HEK293 (cell line): ENCODE results near the gene CLCN7.
A peak's percentile ranks its signal among the peaks of the same experiment; 100 is the strongest.

ENCODE experiments used
- CTCF ChIA-PET: fragments of 350-600 bp; formaldehyde crosslinking; extraction: SDS; loops from one replicate; lab custom pipeline; 2021; ENCODE audit warnings: antibody characterized with exemption; lab: Yijun Ruan, JAX
- POLR2A ChIA-PET: fragments of 300-600 bp; formaldehyde crosslinking; extraction: SDS; loops from one replicate; lab custom pipeline; 2020; ENCODE audit warnings: antibody characterized with exemption, inconsistent platforms; lab: Yijun Ruan, JAX
- H3K27ac ChIP-seq: fragments of 200-500 bp; sonication (Bioruptor generic); 2 replicates; pipeline ENCODE4 v1.5.1; 2014; ENCODE audit warnings: low read depth, low read length, control low read depth, inconsistent platforms; ENCODE audit errors: extremely low read depth
- H3K36me3 ChIP-seq, 2 experiments: fragments of 200-500 bp in 1 of 2; sonication (Bioruptor generic) in 1 of 2; 1 replicate in 1 of 2; 2 replicates in 1 of 2; pipeline ENCODE4 v1.5.1; 2014 to 2017; ENCODE audit warnings: inconsistent platforms in 2 of 2, low read length in 2 of 2; ENCODE audit not compliant: control insufficient read depth in 2 of 2, insufficient read depth in 1 of 2
- H3K4me1 ChIP-seq: fragments of 200-500 bp; sonication (Bioruptor generic); 2 replicates; pipeline ENCODE4 v1.5.1; 2014; ENCODE audit warnings: mild to moderate bottlenecking, low read length, inconsistent platforms; ENCODE audit not compliant: control insufficient read depth, insufficient read depth
- H3K4me3 ChIP-seq: 2 replicates; pipeline ENCODE4 v1.5.1; 2011; ENCODE audit warnings: low read depth, mild to moderate bottlenecking, control low read depth, low read length, moderate library complexity
- H3K9me3 ChIP-seq: fragments of 200-500 bp; sonication (Bioruptor generic); 2 replicates; pipeline ENCODE4 v1.5.1; 2014; ENCODE audit warnings: low read depth, low read length, inconsistent platforms; ENCODE audit not compliant: control insufficient read depth, insufficient read depth
- BCL11A ChIP-seq: fragments of 450-650 bp; formaldehyde crosslinking; IDR thresholded peaks from 2 replicates; pipeline ENCODE4 v1.5.1; 2016; ENCODE audit warnings: low read depth, missing biosample characterization, missing genetic modification characterization
- GLIS2 ChIP-seq: fragments of 450-650 bp; formaldehyde crosslinking; IDR thresholded peaks from 2 replicates; pipeline ENCODE4 v1.5.1; 2016; ENCODE audit warnings: missing biosample characterization, missing genetic modification characterization
- SALL2 ChIP-seq: fragments of 450-650 bp; formaldehyde crosslinking; IDR thresholded peaks from 2 replicates; pipeline ENCODE4 v1.5.0; 2017; ENCODE audit warnings: missing biosample characterization, mild to moderate bottlenecking, missing genetic modification characterization, borderline replicate concordance
- SP3 ChIP-seq: fragments of 450-650 bp; formaldehyde crosslinking; IDR thresholded peaks from 2 replicates; pipeline ENCODE4 v1.5.1; 2016; ENCODE audit warnings: missing biosample characterization, missing genetic modification characterization
- ZBTB6 ChIP-seq: fragments of 450-650 bp; formaldehyde crosslinking; IDR thresholded peaks from 2 replicates; pipeline ENCODE4 v1.5.1; 2017; ENCODE audit warnings: missing biosample characterization, missing genetic modification characterization
- ZBTB8A ChIP-seq: fragments of 450-650 bp; formaldehyde crosslinking; IDR thresholded peaks from 2 replicates; pipeline ENCODE4 v1.5.1; 2016; ENCODE audit warnings: missing biosample characterization, missing genetic modification characterization
- ZFP41 ChIP-seq: fragments of 450-650 bp; formaldehyde crosslinking; IDR thresholded peaks from 2 replicates; pipeline ENCODE4 v1.5.1; 2016; ENCODE audit warnings: missing biosample characterization, missing genetic modification characterization, borderline replicate concordance
- ZIC2 ChIP-seq: fragments of 450-650 bp; formaldehyde crosslinking; IDR thresholded peaks from 2 replicates; pipeline ENCODE4 v1.5.1; 2016; ENCODE audit warnings: missing biosample characterization, missing genetic modification characterization
- ZNF133 ChIP-seq: fragments of 450-650 bp; formaldehyde crosslinking; IDR thresholded peaks from 2 replicates; pipeline ENCODE4 v1.5.1; 2016; ENCODE audit warnings: missing biosample characterization, missing genetic modification characterization
- ZNF23 ChIP-seq: fragments of 450-650 bp; formaldehyde crosslinking; IDR thresholded peaks from 2 replicates; pipeline ENCODE4 v1.5.1; 2016; ENCODE audit warnings: missing biosample characterization, missing genetic modification characterization, borderline replicate concordance
- ZNF239 ChIP-seq: fragments of 450-650 bp; formaldehyde crosslinking; IDR thresholded peaks from 2 replicates; pipeline ENCODE4 v1.5.1; 2016; ENCODE audit warnings: missing biosample characterization, missing genetic modification characterization
- ZNF24 ChIP-seq: fragments of 450-650 bp; formaldehyde crosslinking; IDR thresholded peaks from 2 replicates; pipeline ENCODE4 v1.5.1; 2016; ENCODE audit warnings: missing biosample characterization, missing genetic modification characterization
- ZNF280D ChIP-seq: fragments of 450-650 bp; formaldehyde crosslinking; IDR thresholded peaks from 2 replicates; pipeline ENCODE4 v1.5.1; 2016; ENCODE audit warnings: missing biosample characterization, missing genetic modification characterization
- ZNF335 ChIP-seq: fragments of 450-650 bp; formaldehyde crosslinking; conservative IDR thresholded peaks from 2 replicates; pipeline ENCODE4 v1.5.1; 2016; ENCODE audit warnings: missing biosample characterization, missing genetic modification characterization
- ZNF354C ChIP-seq: fragments of 450-650 bp; formaldehyde crosslinking; IDR thresholded peaks from 2 replicates; pipeline ENCODE4 v1.5.1; 2016; ENCODE audit warnings: missing biosample characterization, missing genetic modification characterization, low read depth, borderline replicate concordance
- ZNF394 ChIP-seq: fragments of 450-650 bp; formaldehyde crosslinking; IDR thresholded peaks from 2 replicates; pipeline ENCODE4 v1.5.1; 2016; ENCODE audit warnings: missing biosample characterization, missing genetic modification characterization, mild to moderate bottlenecking, moderate library complexity, borderline replicate concordance
- ZNF449 ChIP-seq: fragments of 450-650 bp; formaldehyde crosslinking; IDR thresholded peaks from 2 replicates; pipeline ENCODE4 v1.5.1; 2017; ENCODE audit warnings: missing biosample characterization, mild to moderate bottlenecking, missing genetic modification characterization, moderate library complexity
- ZNF473 ChIP-seq: fragments of 450-650 bp; formaldehyde crosslinking; IDR thresholded peaks from 2 replicates; pipeline ENCODE4 v1.5.1; 2017; ENCODE audit warnings: missing biosample characterization, missing genetic modification characterization
- ZNF621 ChIP-seq: fragments of 450-650 bp; formaldehyde crosslinking; IDR thresholded peaks from 2 replicates; pipeline ENCODE4 v1.5.1; 2017; ENCODE audit warnings: missing biosample characterization, missing genetic modification characterization
- ZNF677 ChIP-seq: fragments of 450-650 bp; IDR thresholded peaks from 2 replicates; pipeline ENCODE4 v1.5.0; 2018; ENCODE audit warnings: missing biosample characterization, mild to moderate bottlenecking, missing genetic modification characterization, moderate library complexity
- ZNF701 ChIP-seq: fragments of 450-650 bp; formaldehyde crosslinking; IDR thresholded peaks from 2 replicates; pipeline ENCODE4 v1.5.1; 2016; ENCODE audit warnings: missing biosample characterization, missing genetic modification characterization
- ZNF768 ChIP-seq: fragments of 450-650 bp; formaldehyde crosslinking; IDR thresholded peaks from 2 replicates; pipeline ENCODE4 v1.5.1; 2018; ENCODE audit warnings: missing biosample characterization, mild to moderate bottlenecking, missing genetic modification characterization
- TF ChIP-seq, protein P1 (sequence below): fragments of 450-650 bp; formaldehyde crosslinking; IDR thresholded peaks from 2 replicates; pipeline ENCODE4 v1.5.1; 2016; ENCODE audit warnings: missing biosample characterization, missing genetic modification characterization

Gene CLCN7

GRCh38 chr16:1424028-1424427 is 50.8 kb downstream of the CLCN7 start:
- H3K4me1 ChIP-seq: peaks cover 3% of the 10 kb centered on the region; the same call in 1 of the 2 replicates
- no peak overlapping the region for H3K27ac ChIP-seq
- 0 out of 2 replicates have a peak, but pooled peaks have one; percentile 45 for TF ChIP-seq ZNF394
- TF ChIP-seq ZNF335 (tag by site-specific recombination): 0 out of 2 replicates have a peak, but pooled peaks have one; percentile 18
- TF ChIP-seq ZNF280D: no peak
- TF ChIP-seq ZNF449 (tag by site-specific recombination): peak; percentile 46; the same call in 1 of the 2 replicates
- H3K9me3 ChIP-seq: no peaks in the 10 kb centered on the region
- H3K4me3 ChIP-seq: no peak overlapping the region
- ChIA-PET POLR2A (interaction anchor here (0.6 kb wide), 1 partner anchor 71 kb away, joined by 5 read pairs; no protein-coding TSS in a partner anchor), CTCF (no interaction called here)
- no peaks in the 10 kb centered on the region for H3K36me3 ChIP-seq

GRCh38 chr16:1422076-1422475 is 52.8 kb downstream of the CLCN7 start:
- Histone ChIP-seq H3K9me3 (no peaks in the 10 kb centered on the region), H3K4me1 (peaks cover 3% of the 10 kb centered on the region; the same call in 1 of the 2 replicates), H3K4me3 (no peak overlapping the region), H3K27ac (no peak overlapping the region), H3K36me3 (peaks cover 0 to 4% of the 10 kb centered on the region in 2 experiments; a peak in 2 of 3 replicates)
- POLR2A ChIA-PET: no interaction called here
- CTCF ChIA-PET: no interaction called here
- TF ChIP-seq ZNF354C (tag by site-specific recombination) (no peak), ZBTB8A (tag by site-specific recombination) (no peak), SALL2 (no peak), ZFP41 (no peak), SP3 (tag by site-specific recombination) (no peak), ZNF621 (tag by site-specific recombination) (no peak), ZNF239 (no peak), ZNF24 (tag by site-specific recombination) (no peak), ZNF701 (tag by site-specific recombination) (no peak), GLIS2 (no peak), BCL11A (no peak)
- TF ChIP-seq, protein P1, sequence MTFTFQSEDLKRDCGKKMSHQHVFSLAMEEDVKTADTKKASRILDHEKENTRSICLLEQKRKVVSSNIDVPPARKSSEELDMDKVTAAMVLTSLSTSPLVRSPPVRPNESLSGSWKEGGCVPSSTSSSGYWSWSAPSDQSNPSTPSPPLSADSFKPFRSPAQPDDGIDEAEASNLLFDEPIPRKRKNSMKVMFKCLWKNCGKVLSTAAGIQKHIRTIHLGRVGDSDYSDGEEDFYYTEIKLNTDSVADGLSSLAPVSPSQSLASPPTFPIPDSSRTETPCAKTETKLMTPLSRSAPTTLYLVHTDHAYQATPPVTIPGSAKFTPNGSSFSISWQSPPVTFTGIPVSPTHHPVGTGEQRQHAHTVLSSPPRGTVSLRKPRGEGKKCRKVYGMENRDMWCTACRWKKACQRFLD (tag by site-specific recombination): no peak

DNA sequence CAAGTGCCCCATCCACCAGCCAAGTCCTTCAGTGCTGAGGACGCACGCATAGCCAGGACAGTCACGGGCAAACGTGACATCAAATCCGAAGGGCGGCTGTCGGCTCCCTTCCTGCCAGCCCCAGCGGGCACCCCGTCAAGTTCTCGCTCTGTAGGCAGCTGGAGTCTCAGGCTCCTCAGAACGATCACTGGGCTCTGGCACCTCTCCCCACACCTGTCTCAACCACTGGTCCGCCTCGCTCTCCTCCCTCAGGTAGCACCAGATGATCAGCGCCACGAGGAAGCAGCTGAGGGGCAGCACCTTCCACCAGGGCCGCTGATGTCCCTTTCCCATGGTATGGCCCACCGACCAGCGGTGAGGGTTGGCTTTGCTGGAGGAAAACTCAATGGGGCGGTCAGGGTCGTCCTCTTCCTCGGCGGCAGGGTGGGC is 54.7 kb downstream of the CLCN7 start:
- H3K36me3 ChIP-seq: peaks cover 0 to 4% of the 10 kb centered on the region in 2 experiments; a peak in 2 of 3 replicates
- no peaks in the 10 kb centered on the region for H3K9me3 ChIP-seq
- peak overlapping the region; percentile 60; the same call in 1 of the 2 replicates for H3K27ac ChIP-seq
- ChIA-PET POLR2A (interaction anchor here (0.6 to 1.5 kb wide), 11 partner anchors 8 to 301 kb away, joined by 3 to 10 read pairs (median 4); partner anchors contain the start of genes JPT2, PERCC1 and UBE2I), CTCF (interaction anchor here (0.7 to 1.0 kb wide), 2 partner anchors 45 to 758 kb away, joined by 3 read pairs; no protein-coding TSS in a partner anchor)
- peaks cover 3% of the 10 kb centered on the region; the same call in 1 of the 2 replicates for H3K4me1 ChIP-seq
- TF ChIP-seq ZIC2 (tag by site-specific recombination) (no peak), ZNF621 (tag by site-specific recombination) (no peak), ZBTB6 (tag by site-specific recombination) (no peak), ZNF354C (tag by site-specific recombination) (no peak), SP3 (tag by site-specific recombination) (no peak), GLIS2 (no peak), ZNF133 (tag by site-specific recombination) (no peak), ZNF677 (no peak), ZNF23 (tag by site-specific recombination) (no peak), ZNF473 (tag by site-specific recombination) (no peak), ZNF768 (tag by site-specific recombination) (no peak)
- H3K4me3 ChIP-seq: peak overlapping the region; percentile 75
